Immature natural killer cell (primary cell): Measurements from ENCODE around the gene CDX2. TPM values are rescaled to one million over a fixed set of nuclear protein-coding genes. Genes with fewer than 3 reads are reported as not detected.
A peak's percentile ranks its signal among the peaks of the same experiment; 100 is the strongest.

Source experiments
- DNase-seq, 3 donors: peaks; one replicate each; pipeline ENCODE4 v3.0.0; 2022; ENCODE audit warnings: mixed read lengths in 1 of 3
- H3K27ac Mint-ChIP-seq, 6 donors: one replicate each; pipeline ENCODE4 v1.8.0; 2020; ENCODE audit warnings: mixed read lengths in 6 of 6, mild to moderate bottlenecking in 5 of 6, inconsistent platforms in 4 of 6, moderate library complexity in 3 of 6
- H3K27me3 Mint-ChIP-seq, 3 donors: one replicate each; pipeline ENCODE4 v1.8.0; 2020 to 2021; ENCODE audit warnings: low read depth in 3 of 3, mild to moderate bottlenecking in 3 of 3, mixed read lengths in 3 of 3, moderate library complexity in 3 of 3, inconsistent platforms in 1 of 3
- H3K36me3 Mint-ChIP-seq, 3 donors: one replicate each; pipeline ENCODE4 v1.8.0; 2020; ENCODE audit warnings: mixed read lengths in 3 of 3, inconsistent platforms in 2 of 3, mild to moderate bottlenecking in 2 of 3
- H3K4me1 Mint-ChIP-seq, 2 donors: one replicate each; pipeline ENCODE4 v1.8.0; 2020; ENCODE audit warnings: inconsistent platforms in 2 of 2, mild to moderate bottlenecking in 2 of 2, mixed read lengths in 2 of 2, moderate library complexity in 1 of 2
- H3K4me3 Mint-ChIP-seq, 5 donors: one replicate each; pipeline ENCODE4 v1.8.0; 2020; ENCODE audit warnings: mild to moderate bottlenecking in 5 of 5, mixed read lengths in 5 of 5, inconsistent platforms in 3 of 5, moderate library complexity in 3 of 5
- H3K9me3 Mint-ChIP-seq, 6 donors: one replicate each; pipeline ENCODE4 v1.8.0; 2020; ENCODE audit warnings: mild to moderate bottlenecking in 6 of 6, mixed read lengths in 6 of 6, inconsistent platforms in 4 of 6, moderate library complexity in 3 of 6
- polyA plus RNA-seq, 3 donors: library from polyadenylated mRNA; unstranded; fragments of 300-500 nt; fragmentation: Illumina TruSeq; gene quantifications; one replicate each; pipeline ENCODE4 v1.2.3, GENCODE V29; 2021

Gene CDX2
- polyA plus RNA-seq, 3 donors from 2014 or later: not detected

GRCh38 chr13:27925220-27925991 lies 43.7 kb downstream of the CDX2 start:
- Mint-ChIP-seq H3K4me3 (no peak overlapping the region), H3K27me3 (peaks cover 24 to 56% (median 51%) of the 10 kb centered on the region in 3 donors), H3K9me3 (peaks cover 0 to 2% (median 0%) of the 10 kb centered on the region in 6 donors), H3K27ac (no peak overlapping the region), H3K4me1 (peaks cover 10 to 14% of the 10 kb centered on the region in 2 donors), H3K36me3 (peaks cover 0 to 3% (median 0%) of the 10 kb centered on the region in 3 donors)
- DNase-seq: no peak

GRCh38 chr13:27924529-27925141 lies 44.5 kb downstream of the CDX2 start:
- H3K4me1 Mint-ChIP-seq: peaks cover 11 to 16% of the 10 kb centered on the region in 2 donors
- no peak overlapping the region for H3K4me3 Mint-ChIP-seq
- H3K9me3 Mint-ChIP-seq: peaks cover 0 to 2% (median 0%) of the 10 kb centered on the region in 6 donors
- H3K36me3 Mint-ChIP-seq: peaks cover 0 to 3% (median 0%) of the 10 kb centered on the region in 3 donors
- H3K27ac Mint-ChIP-seq: no peak overlapping the region
- no peak for DNase-seq
- peaks cover 17 to 49% (median 49%) of the 10 kb centered on the region in 3 donors for H3K27me3 Mint-ChIP-seq

- Mint-ChIP-seq H3K9me3 (peaks cover 0 to 2% (median 0%) of the 10 kb centered on the region in 6 donors), H3K4me1 (peaks cover 17 to 20% of the 10 kb centered on the region in 2 donors), H3K27ac (no peak overlapping the region), H3K36me3 (peaks cover 0 to 3% (median 0%) of the 10 kb centered on the region in 3 donors), H3K4me3 (peak overlapping the region in 1 of 5 donors; percentile 40), H3K27me3 (peaks cover 17 to 47% (median 46%) of the 10 kb centered on the region in 3 donors)
- DNase-seq: no peak
Observed at GRCh38 chr13:27923794-27924528, 45.2 kb downstream of the CDX2 start.

- Mint-ChIP-seq H3K9me3 (peaks cover 0 to 2% (median 0%) of the 10 kb centered on the region in 6 donors), H3K36me3 (peaks cover 0 to 2% (median 0%) of the 10 kb centered on the region in 3 donors), H3K4me3 (peak overlapping the region in 1 of 5 donors; percentile 40), H3K27ac (no peak overlapping the region), H3K27me3 (peaks cover 17 to 54% (median 40%) of the 10 kb centered on the region in 3 donors), H3K4me1 (peaks cover 22 to 24% of the 10 kb centered on the region in 2 donors)
- DNase-seq: no peak
Observed at GRCh38 chr13:27922883-27923612, 46.1 kb downstream of the CDX2 start.

- DNase-seq: no peak
- peaks cover 0 to 2% (median 0%) of the 10 kb centered on the region in 6 donors for H3K9me3 Mint-ChIP-seq
- peak overlapping the region in 1 of 5 donors; percentile 14 for H3K4me3 Mint-ChIP-seq
- no peak overlapping the region for H3K27ac Mint-ChIP-seq
- H3K4me1 Mint-ChIP-seq: peaks cover 26 to 30% of the 10 kb centered on the region in 2 donors
- peaks cover 19 to 53% (median 41%) of the 10 kb centered on the region in 3 donors for H3K27me3 Mint-ChIP-seq
- H3K36me3 Mint-ChIP-seq: no peaks in the 10 kb centered on the region
Observed at GRCh38 chr13:27921961-27922882, 46.9 kb downstream of the CDX2 start.

- Mint-ChIP-seq H3K4me3 (no peak overlapping the region), H3K36me3 (no peaks in the 10 kb centered on the region), H3K9me3 (peaks cover 0 to 1% (median 0%) of the 10 kb centered on the region in 6 donors), H3K27ac (no peak overlapping the region), H3K27me3 (peaks cover 18 to 46% (median 33%) of the 10 kb centered on the region in 3 donors), H3K4me1 (peaks cover 22 to 33% of the 10 kb centered on the region in 2 donors)
- DNase-seq: peak in 1 of 3 donors; percentile 8
Observed at GRCh38 chr13:27921421-27921960, 47.6 kb downstream of the CDX2 start.

- peaks cover 19 to 41% (median 28%) of the 10 kb centered on the region in 3 donors for H3K27me3 Mint-ChIP-seq
- peak overlapping the region; percentile 33 to 66 (median 63) for H3K4me3 Mint-ChIP-seq
- DNase-seq: no peak
- peaks cover 20 to 31% of the 10 kb centered on the region in 2 donors for H3K4me1 Mint-ChIP-seq
- H3K36me3 Mint-ChIP-seq: no peaks in the 10 kb centered on the region
- peaks cover 0 to 1% (median 0%) of the 10 kb centered on the region in 6 donors for H3K9me3 Mint-ChIP-seq
- H3K27ac Mint-ChIP-seq: no peak overlapping the region
Observed at GRCh38 chr13:27920677-27921420, 48.3 kb downstream of the CDX2 start.

- Mint-ChIP-seq H3K27me3 (peaks cover 26 to 37% (median 30%) of the 10 kb centered on the region in 3 donors), H3K27ac (no peak within 1 kb of the TSS), H3K9me3 (peaks cover 0 to 1% (median 0%) of the 10 kb centered on the region in 6 donors), H3K36me3 (no peaks in the 10 kb centered on the region), H3K4me1 (peaks cover 20 to 29% of the 10 kb centered on the region in 2 donors), H3K4me3 (peak within 1 kb of the TSS; percentile 33 to 66 (median 63))
- no peak for DNase-seq
Observed at GRCh38 chr13:27919934-27920676, 49.0 kb downstream of the CDX2 start, which contains the start of gene PDX1. Gene PDX1 (plus strand): TSS chr13:27920000. CDS start chr13:27920139, 139 bp downstream.

GRCh38 chr13:27919659-27919933 lies 49.5 kb downstream of the CDX2 start:
- peaks cover 0 to 1% (median 0%) of the 10 kb centered on the region in 6 donors for H3K9me3 Mint-ChIP-seq
- H3K27ac Mint-ChIP-seq: no peak overlapping the region
- peak overlapping the region in 2 of 5 donors; percentile 14 to 52 for H3K4me3 Mint-ChIP-seq
- H3K27me3 Mint-ChIP-seq: peaks cover 26 to 37% (median 33%) of the 10 kb centered on the region in 3 donors
- H3K36me3 Mint-ChIP-seq: no peaks in the 10 kb centered on the region
- peaks cover 20 to 29% of the 10 kb centered on the region in 2 donors for H3K4me1 Mint-ChIP-seq
- DNase-seq: no peak

- Mint-ChIP-seq H3K27me3 (peaks cover 26 to 37% (median 34%) of the 10 kb centered on the region in 3 donors), H3K4me1 (peaks cover 20 to 29% of the 10 kb centered on the region in 2 donors), H3K27ac (no peak overlapping the region), H3K9me3 (peaks cover 0 to 1% (median 0%) of the 10 kb centered on the region in 6 donors), H3K4me3 (no peak overlapping the region), H3K36me3 (no peaks in the 10 kb centered on the region)
- DNase-seq: no peak
Observed at GRCh38 chr13:27918918-27919658, 50.0 kb downstream of the CDX2 start.
